HG03565 (cell line): ENCODE measurements around the gene SLAMF9.

Experiments
- ATAC-seq: cut with Tn5 transposase; IDR thresholded peaks from one replicate; pipeline ENCODE4 v1.9.1; 2021; ENCODE audit warnings: mild to moderate bottlenecking, moderate library complexity; ENCODE audit not compliant: unreplicated experiment

SLAMF9 gene

DNA sequence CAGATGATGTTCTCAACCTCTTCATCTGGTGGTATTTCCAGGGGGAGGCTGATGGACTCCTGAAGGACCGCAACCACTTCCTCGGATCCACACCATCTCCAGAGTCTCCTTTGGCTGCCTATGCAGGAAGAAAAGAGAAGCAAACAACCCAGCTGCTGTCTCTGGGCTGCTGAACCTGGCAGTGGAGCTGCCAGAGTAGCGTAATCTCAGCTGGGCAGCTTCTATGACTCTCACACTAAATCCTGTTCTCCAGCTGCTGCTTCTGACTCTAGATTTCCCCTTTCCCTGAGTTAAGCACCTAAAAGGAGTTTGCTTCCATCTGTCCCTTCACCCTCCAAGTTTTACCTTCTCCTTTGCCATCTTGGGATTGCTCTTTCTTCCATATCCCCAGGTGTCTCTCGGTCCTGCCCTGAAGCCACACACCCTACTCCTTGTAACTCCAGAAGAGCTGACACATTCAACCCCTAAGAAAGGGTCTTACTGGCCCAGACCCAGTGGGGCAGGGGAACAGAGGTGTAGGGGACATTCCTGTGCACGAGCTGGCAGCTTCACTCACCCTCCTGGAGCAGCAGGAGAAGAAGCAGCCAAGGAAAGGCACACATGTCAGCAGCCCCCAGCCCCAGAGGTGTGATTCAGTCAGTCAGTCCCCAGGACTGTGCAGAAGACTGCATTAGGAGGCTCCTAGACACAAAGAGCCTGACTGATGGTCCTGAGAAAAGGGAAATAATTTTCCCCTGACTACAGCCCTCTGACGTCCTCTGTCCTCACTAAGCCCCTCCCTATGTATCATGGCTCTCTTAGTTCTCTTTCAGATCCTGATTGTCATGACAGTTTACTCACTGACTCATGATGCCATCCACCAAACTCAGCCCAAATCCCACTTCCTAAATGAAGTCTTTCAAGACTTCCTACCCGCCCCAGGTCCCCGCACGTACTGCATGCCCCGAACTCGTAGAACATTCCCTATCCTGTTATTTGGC lies at the start of gene SLAMF9:
Gene SLAMF9 (minus strand): TSS at position 702 of the 980 bp plus-strand sequence. CDS start 100 bp downstream, at position 602.
- no peak for ATAC-seq

DNA sequence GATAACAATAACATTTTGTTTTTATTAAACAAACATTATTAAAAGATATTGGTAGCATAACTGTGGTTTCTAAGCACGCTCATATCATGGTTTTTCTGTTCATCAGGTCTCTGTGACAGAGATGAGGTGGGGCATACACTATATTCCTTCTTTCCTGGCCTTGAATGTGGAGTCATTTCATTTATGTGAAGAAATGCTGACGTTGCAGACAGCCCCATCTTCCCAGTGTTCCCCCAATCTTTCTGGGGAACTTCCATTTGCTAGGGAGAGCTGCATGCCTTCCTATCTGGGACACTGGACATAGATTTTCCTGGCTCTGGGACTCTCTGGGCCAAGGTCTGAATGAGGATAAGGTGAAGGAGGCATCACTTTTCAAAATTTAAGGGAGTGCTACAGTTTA lies 47.4 kb upstream of the SLAMF9 start:
- no peak for ATAC-seq

DNA sequence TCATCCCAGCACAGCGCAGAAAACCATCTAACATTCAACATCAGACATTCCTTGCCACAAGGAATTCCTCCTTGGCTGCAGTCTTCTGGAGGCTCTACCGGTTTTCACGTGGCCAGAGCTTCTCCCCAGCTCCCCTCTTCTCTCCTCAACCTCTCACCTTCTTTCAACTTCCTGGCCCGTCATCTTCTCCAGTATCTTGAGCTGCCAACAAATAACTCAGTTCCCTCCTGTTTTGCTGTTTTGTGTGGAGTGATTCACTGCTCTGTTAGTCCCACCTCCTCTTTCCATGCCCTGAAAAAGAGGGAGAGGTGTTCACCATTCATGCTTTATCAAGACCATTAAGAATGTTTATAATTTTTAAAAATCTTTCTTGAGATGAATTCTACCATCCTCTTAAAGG lies 45.2 kb upstream of the SLAMF9 start:
- ATAC-seq = no peak

DNA sequence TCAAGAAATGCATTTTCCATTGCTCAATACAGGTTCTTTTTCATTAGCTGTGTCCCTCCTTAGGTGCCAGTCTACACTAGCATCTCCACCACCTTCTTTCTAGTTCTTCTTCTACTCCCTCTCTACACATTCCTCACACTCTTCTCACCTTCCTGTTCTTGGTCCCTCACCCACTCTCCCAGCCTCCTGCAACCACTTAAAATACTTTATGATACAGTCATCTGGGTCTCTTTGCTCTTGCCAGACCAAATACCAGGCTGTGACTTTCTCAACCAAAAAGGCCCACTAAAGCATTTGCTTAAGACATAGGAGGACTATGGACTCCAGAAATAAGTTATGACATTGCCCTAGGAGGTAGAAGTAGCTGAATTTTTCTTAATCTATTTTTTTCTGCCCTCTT lies 42.6 kb upstream of the SLAMF9 start:
- ATAC-seq = no peak

DNA sequence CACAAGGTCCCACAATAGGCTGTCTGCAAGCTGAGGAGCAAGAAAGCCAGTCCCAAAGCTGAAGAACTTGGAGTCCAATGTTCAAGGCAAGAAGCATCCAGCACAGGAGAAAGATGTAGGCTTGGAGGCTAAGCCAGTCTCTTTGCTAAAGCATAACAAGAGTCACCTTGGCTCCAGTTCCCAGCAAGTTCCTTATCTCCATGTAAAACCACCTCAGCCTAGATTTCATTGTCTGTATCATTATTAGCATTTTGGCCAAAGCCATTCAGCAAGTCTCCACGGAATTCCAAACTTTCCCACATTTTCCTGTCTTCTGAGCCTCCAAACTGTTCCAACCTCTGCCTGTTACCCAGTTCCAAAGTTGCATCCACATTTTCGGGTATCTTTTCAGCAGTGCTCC lies 40.9 kb upstream of the SLAMF9 start:
- ATAC-seq = no peak

DNA sequence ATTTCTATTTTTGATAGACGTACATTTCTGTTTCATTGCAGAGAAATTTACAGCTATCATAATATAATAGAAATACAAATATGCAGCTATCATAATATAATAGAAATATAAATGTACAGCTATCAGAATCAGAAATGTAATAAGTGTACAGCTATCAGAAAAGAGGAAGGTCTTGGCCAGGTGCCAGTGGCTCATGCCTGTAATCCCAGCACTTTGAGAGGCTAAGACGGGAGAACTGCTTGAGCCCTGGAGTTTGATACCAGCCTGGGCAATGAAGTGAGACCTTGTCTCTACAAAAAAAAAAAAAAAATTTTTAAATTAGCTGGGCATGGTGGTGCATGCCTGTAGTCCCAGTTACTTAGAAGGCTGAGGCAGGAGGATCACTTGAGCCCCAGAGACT lies 39.9 kb upstream of the SLAMF9 start:
- no peak for ATAC-seq

DNA sequence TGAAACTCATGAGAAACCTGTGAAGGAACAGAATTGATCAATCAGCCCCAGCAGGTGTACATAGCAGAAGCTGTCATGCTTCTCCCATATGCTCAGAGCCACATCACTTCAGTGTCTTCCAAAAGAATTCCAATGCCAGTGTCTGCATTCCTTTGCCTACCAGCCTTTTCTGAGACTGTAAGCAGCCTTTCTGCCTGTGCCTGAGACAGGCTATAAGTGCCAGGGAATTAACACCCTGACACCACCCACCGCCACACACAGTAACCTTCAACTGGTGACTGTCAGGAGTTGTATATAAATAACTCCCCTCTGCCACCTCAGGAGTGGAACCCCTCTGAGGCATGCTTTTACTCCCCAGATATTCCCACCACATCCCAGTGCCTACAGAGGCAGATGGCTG lies 38.1 kb upstream of the SLAMF9 start:
- ATAC-seq = no peak

DNA sequence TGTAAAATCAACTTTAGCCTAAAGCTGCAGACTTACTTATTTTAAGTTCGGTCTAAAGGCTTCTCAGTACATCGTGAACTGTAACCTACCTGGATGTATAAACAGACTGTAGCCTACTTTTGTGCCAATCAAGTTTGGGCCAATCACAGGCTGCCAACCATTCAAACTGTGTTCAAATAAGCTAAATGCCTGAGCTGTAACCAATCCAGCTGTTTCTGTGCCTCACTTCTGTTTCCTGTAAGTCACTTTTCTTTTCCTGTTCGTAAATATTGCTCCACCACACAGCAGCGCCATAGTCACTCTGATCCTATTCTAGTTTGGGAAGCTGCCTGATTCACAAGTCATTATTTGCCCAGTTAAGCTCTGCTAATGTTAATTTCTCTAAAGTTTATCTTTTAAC lies 37.5 kb upstream of the SLAMF9 start:
- no peak for ATAC-seq

DNA sequence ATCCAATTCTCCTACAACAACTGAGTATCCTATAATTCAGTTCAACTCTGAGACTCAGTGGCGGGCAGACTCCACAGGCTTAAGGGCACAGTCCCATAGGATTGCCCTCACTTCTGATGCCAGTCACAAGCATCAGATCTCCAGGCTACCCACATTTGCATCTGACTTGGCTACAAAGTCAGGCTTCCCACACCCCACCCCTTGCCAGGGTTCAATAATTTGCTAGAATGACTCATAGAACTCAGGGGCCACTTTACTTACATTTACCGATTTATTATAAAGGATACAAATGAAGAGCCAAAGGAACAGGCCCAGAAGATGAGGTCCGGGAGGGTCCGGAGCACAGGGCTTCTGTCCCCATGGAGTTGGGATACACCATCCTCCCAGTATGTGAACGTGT lies 36.0 kb upstream of the SLAMF9 start:
- no peak for ATAC-seq

DNA sequence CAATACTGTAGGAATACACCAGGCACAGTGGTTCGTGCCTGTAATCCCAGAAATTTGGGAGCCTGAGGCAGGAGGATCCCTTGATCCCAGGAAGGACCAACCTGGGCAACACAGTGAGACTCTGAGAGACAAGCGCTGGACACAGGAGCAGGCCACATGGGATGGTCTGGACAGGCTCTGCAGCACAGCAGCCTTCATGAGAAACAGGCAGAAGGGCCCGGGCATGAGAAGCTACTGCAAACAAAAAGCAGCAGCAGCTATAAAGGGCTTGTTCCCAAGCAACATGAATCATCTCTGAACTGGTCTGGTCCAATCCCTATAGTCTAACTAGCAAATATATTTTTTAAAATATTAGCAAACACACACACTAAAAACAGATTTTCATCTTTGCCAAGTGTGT lies 35.5 kb upstream of the SLAMF9 start:
- no peak for ATAC-seq

DNA sequence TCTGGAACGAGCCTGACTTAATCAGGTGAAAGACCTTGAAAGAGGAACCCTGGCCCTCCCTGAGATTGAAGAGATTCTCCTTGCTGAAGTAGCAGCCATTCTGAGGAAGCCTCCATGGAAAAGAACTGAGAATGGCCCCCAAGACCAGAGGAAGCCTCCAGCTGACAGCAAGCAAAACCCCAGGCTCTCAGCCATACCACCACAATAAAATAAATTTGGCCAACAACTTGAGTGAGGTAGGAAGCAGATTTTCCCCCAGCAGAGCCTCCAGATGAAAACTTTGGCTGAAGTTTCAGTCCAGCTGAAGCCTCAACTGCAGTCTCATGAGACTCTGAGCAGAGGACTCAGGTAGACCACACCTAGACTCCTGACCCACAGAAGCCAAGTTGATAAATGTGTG lies 34.0 kb upstream of the SLAMF9 start:
- ATAC-seq = no peak

DNA sequence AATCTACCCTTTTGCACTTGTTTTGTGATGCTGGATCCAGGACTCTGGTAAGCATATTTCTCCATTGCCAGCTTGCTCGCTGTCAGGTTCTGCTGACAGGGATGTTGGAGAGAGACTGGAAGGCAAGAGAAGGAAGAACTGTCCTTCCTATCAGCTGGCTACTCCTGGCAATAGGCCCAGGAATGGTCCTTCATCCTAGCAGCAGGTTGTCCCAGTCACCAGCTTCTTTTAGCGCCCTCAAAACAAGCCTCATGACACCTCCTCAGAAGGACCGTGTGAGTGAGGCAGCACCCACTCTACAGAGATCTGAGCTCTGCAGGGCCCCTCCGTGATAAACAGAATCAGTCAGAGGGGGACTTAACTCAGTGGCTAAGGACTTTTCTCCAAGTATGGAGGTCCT lies 33.1 kb upstream of the SLAMF9 start:
- no peak for ATAC-seq

DNA sequence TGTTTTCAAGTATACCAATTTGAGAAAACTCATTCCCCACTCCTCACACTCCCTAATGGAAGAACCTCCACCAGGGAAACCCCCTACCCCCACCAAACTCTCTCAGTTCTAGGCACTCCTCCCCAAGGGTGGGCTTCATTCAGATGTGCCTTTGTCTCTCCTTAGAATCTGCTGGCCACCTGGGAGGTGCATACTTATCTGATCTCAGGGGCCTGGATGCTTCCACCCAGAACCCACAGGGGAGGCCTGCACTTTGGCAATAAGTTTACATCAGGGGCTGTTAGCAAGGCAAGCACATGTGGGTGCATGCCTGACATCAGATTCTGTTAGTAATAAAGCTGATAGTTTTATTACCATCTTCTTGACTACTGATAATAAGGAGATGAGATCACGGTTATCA lies 32.5 kb upstream of the SLAMF9 start:
- ATAC-seq = no peak

DNA sequence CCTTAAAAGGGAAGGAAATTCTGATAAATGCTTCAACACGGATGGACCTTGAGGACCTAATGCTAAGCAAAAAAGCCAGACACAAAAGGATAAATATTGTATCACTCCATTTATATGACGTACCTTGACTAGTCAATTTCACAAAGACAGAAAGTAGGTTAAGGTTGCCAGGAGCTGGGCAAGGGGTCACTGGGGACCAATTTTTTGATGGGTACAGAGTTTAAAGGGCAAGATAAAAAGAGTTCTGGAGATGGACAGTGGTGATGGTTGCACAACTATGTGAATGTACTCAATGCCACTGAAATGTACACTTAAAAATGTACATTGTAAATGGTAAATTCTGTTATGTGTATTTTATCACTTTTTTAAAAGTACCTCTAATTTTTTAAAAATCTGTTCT lies 32.1 kb upstream of the SLAMF9 start:
- no peak for ATAC-seq

DNA sequence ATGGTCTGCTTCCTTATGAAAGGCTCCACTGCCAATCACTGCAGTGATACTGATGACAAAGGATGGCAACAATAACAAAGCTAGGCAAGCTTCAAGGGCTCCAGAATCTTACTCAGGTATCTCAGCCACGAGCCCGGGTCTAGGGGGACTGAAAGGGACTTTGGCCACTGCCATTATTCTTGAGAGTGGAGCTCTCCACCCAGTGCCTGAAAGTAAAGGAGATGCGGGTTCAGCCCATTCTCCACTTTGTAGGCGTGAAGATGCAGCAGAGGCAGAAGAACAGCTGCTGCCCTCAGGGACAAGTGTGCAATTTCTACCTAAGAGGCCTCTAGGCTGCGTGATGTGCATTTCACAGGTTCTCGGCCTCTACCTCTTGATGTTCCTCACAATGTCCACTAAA lies 31.4 kb upstream of the SLAMF9 start:
- no peak for ATAC-seq

DNA sequence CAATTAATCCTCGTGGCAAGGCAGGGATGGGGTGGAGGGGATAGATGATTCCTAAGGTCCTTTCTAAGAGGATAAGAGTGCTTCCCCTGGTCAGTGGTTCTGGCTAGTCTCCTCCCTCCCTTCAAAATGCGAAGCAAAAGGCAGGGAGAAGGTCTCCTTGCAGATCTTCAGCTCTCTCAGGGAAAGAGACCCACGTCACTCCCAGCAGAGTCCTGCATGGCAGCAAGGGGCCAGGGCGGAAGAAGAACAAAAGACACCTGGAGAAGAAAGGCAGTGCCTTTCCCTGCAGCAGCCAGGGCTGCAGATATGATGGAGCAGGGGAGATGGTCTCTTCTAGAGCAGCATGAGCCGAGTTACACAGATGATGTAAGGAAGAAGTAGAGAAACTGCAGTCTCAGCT lies 29.6 kb upstream of the SLAMF9 start:
- ATAC-seq = no peak

DNA sequence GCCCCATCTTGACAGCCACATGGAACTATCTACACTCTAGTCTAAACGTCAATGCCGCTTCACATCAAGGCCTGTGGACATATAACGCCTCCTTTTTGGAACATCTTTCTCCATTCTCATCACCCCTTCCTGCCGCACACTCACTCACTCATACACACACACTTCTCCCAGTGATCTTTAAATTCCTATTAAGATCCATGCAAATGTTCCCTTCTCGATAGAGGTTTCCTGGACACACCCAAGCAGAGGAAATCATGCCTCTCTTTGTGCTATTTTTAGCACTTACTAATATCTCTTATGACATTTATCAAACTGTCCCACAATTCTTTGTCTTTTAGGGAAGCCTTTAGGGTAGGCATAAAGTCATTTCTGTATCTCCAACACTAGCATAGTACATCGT lies 28.2 kb upstream of the SLAMF9 start:
- no peak for ATAC-seq

DNA sequence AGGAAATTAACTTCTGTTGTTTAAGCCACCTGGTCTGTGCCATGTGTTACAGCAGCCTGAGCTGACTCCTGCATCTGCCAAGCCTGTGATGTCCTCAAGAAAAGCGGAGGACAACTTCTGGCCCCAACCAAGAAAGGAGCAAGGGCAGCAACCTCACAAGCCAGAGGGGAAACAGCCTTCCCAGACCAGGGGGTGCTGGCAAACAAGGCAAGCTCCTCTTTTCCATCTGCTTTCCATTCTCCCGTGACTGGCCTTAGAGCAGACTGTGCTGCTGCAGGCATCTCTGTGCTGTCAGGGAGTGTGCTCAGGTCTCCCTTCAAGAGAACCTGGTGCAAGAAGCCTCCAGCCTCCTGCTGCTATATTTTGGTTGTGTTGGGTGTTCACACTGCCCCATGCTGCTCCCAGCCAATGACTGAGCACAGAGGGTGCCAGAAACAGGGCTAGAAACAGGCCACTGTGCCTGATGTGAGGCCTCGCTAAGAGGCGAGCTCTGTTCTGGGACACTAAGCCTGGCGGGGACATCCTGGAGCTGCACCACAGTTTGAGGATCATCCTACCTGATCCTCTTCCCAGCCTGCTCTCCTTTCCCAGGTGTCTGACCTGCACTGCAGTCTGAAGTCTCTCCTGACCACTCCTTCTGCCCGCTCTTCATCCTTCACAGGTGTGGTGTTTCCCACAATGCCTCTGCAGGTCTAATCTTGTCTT lies 27.5 kb upstream of the SLAMF9 start:
- no peak for ATAC-seq

DNA sequence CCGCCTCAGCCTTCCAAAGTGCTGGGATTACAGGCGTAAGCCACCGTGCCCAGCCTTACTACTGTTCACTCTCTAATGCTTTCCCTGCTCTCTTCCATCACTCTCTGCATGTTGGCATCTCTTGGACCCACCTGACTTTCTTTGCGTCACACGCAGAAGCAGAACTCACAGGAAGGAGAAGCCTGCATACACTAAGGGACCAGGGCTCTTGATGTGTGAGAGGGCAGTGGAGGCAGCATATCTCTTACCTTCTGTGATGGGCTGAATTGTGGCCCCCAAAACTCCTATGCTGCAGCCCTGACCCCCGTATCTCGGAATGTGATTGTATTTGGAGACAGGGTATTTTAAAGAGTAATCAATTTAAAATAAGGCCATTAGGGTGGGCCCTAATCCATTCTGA lies 26.7 kb upstream of the SLAMF9 start:
- no peak for ATAC-seq

DNA sequence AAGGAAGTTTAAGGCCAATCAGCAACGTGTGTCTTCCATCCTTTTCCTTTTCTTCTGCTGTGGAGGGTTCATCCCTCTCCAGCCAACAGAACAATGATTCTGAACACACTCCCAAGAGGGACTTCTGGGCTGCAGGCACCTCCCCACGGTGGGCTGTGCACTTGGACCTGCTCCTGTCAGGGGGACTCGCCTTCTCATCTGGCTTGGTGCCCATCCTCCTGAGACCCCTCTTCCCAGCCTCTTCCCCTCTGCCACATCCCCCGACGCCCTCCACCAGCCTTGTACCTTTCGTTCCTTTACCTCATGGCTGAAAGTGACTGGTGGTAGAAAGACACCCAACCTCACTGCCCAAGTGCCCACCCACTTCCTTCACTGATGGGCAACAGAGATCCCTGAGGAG lies 26.0 kb upstream of the SLAMF9 start:
- no peak for ATAC-seq

DNA sequence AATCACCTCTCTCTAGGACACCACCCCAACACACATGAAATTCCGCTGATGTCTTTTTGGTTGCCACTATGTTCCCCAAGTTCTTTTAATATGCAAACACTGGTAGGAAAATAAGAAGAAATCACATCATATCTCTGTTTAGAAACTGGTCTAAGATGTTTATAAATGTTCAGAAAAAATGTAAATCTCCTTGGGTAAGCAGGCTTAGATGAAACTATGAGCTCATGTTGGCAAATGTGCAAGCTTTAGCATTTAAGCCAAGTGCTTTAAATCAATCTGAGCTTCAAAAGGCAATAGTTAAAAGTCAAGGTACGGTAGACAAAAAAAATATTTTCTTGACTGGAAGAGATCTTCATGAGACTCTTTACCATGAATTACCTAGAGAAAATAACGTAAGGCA lies 25.2 kb upstream of the SLAMF9 start:
- no peak for ATAC-seq

DNA sequence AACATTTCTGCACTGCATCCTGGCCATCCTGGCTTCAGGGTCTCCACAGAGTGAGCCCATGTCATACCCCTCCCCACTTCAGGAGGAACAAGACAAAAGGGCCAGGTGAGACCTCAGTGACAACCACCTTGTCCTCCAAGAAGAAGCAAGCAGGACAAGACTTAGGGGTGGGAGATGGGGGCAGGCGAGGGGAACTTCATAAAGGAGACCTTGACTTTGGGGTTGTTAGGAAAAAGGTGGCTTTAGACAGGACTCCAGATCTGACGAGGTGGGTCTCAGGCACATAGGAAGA lies 24.0 kb upstream of the SLAMF9 start:
- ATAC-seq = no peak
